HL-60/S4 treated with phorbol 12-myristate 13-acetate at 8.2 ng/mL for 4 days and 3 days (cell line): ENCODE data around the gene MGAT4A.

Source experiments
- in situ Hi-C: fragments of 300-500 bp; cut with MboI; formaldehyde crosslinking; loops from 2 replicates; pipeline ENCODE4 v1.15.0; 2022; ENCODE audit warnings: low sequenced_read_pairs

Gene MGAT4A

GRCh38 chr2:98659491-98659840 lies 71.5 kb downstream of the MGAT4A start:
- in situ Hi-C loops: loop anchor here (10.0 kb wide), 1 partner anchor 405 kb away; no protein-coding TSS in a partner anchor

GRCh38 chr2:98658816-98659490 lies 72.0 kb downstream of the MGAT4A start:
- in situ Hi-C loops: loop anchor here (10.0 kb wide), 1 partner anchor 406 kb away; no protein-coding TSS in a partner anchor

GRCh38 chr2:98656800-98657199 lies 74.1 kb downstream of the MGAT4A start:
- in situ Hi-C loops: loop anchor here (10.0 kb wide), 1 partner anchor 408 kb away; no protein-coding TSS in a partner anchor

- in situ Hi-C loops: loop anchor here (10.0 kb wide), 1 partner anchor 410 kb away; no protein-coding TSS in a partner anchor
These were observed 76.0 kb downstream of the MGAT4A start for GRCh38 chr2:98654699-98655495.

- in situ Hi-C loops: loop anchor here (10.0 kb wide), 1 partner anchor 414 kb away; no protein-coding TSS in a partner anchor
These were observed 79.9 kb downstream of the MGAT4A start for GRCh38 chr2:98650998-98651397.

- in situ Hi-C loops: loop anchor here (10.0 kb wide), 2 partner anchors 195 to 415 kb away; no protein-coding TSS in a partner anchor
These were observed 80.9 kb downstream of the MGAT4A start for GRCh38 chr2:98649992-98650375.

GRCh38 chr2:98649135-98649991 lies 81.6 kb downstream of the MGAT4A start:
- in situ Hi-C loops: loop anchor here (10.0 kb wide), 1 partner anchor 195 kb away; no protein-coding TSS in a partner anchor

GRCh38 chr2:98648451-98648850 lies 82.5 kb downstream of the MGAT4A start:
- in situ Hi-C loops: loop anchor here (10.0 kb wide), 1 partner anchor 196 kb away; no protein-coding TSS in a partner anchor

- in situ Hi-C loops: loop anchor here (10.0 kb wide), 1 partner anchor 197 kb away; no protein-coding TSS in a partner anchor
These were observed 83.3 kb downstream of the MGAT4A start for GRCh38 chr2:98647636-98648035.

- in situ Hi-C loops: loop anchor here (10.0 kb wide), 1 partner anchor 201 kb away; no protein-coding TSS in a partner anchor
These were observed 87.3 kb downstream of the MGAT4A start for GRCh38 chr2:98643496-98644100.

GRCh38 chr2:98637401-98638147 lies 93.4 kb downstream of the MGAT4A start:
- in situ Hi-C loops: no loop called here

- in situ Hi-C loops: no loop called here
These were observed 96.4 kb downstream of the MGAT4A start for GRCh38 chr2:98634406-98635092.

GRCh38 chr2:98632351-98632750 lies 98.6 kb downstream of the MGAT4A start:
- in situ Hi-C loops: no loop called here

GRCh38 chr2:98623657-98624056 lies 107.3 kb downstream of the MGAT4A start:
- in situ Hi-C loops: no loop called here

GRCh38 chr2:98617149-98617548 lies 113.8 kb downstream of the MGAT4A start:
- in situ Hi-C loops: no loop called here

- in situ Hi-C loops: no loop called here
These were observed 115.5 kb downstream of the MGAT4A start for GRCh38 chr2:98615481-98615880.

- in situ Hi-C loops: no loop called here
These were observed 116.8 kb downstream of the MGAT4A start for GRCh38 chr2:98614024-98614739.

GRCh38 chr2:98608962-98609604 lies 121.8 kb downstream of the MGAT4A start:
- in situ Hi-C loops: no loop called here
